Left ventricle myocardium inferior (tissue), 1 donor: Measurements from ENCODE around the gene MAP3K5. TPM values are rescaled to one million over a fixed set of nuclear protein-coding genes. Genes with fewer than 3 reads are reported as not detected.

Source experiments
- DNase-seq: peaks from one replicate; pipeline ENCODE4 v3.0.0-alpha.2; 2020
- H3K27ac ChIP-seq: fragments of 200-600 bp; replicated peaks from 2 replicates; pipeline ENCODE4 v1.8.0; 2021
- H3K27me3 ChIP-seq: fragments of 200-600 bp; 2 replicates; pipeline ENCODE4 v1.8.0; 2021; ENCODE audit warnings: low read depth
- H3K36me3 ChIP-seq: fragments of 200-600 bp; 2 replicates; pipeline ENCODE4 v1.8.0; 2021
- H3K4me1 ChIP-seq: fragments of 200-600 bp; 2 replicates; pipeline ENCODE4 v1.8.0; 2021
- H3K4me3 ChIP-seq: fragments of 200-600 bp; 2 replicates; pipeline ENCODE4 v1.8.0; 2021; ENCODE audit warnings: mild to moderate bottlenecking, moderate library complexity
- H3K9me3 ChIP-seq: fragments of 200-600 bp; replicated peaks from 2 replicates; pipeline ENCODE4 v1.8.0; 2021
- CTCF ChIP-seq: fragments of 200-600 bp; IDR thresholded peaks from 2 replicates; pipeline ENCODE4 v1.8.0; 2021; ENCODE audit warnings: antibody characterized with exemption, mild to moderate bottlenecking, borderline replicate concordance
- intact Hi-C: fragments of 100-400 bp; cut with micrococcal nuclease; formaldehyde crosslinking; loops from one replicate; pipeline ENCODE4 v1.11.0; 2022
- total RNA-seq: library from RNA; stranded (reverse); fragmentation: NEBNext Ultra II Directional; extraction: Animal tissue kit (Norgen Biotek cat#: 25700); gene quantifications from one replicate; pipeline ENCODE4 v1.2.1, GENCODE V29; 2021
- donor health status: DM: no; HTN: yes; CAD: no; lungs with severe emphysema.

The MAP3K5 gene
- total RNA-seq, 1 donor from 2014 or later = 44.1 TPM

DNA sequence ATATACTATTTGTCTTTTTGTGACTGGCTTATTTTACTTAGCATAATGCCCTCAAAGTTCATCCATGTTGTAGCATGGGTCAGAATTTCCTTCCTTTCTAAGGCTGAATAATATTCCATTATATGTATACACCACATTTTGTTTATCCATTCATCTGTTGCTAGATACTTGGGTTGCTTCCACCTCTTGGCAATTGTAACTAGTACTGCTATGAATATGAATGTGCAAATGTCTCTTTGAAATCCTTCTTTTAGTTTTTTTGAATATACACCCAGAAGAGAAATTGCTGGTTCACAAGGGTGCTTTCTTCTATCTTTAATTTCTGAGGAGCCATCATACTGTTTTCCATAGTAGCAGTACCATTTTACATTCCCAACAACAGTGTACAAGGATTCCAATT lies 220.8 kb downstream of the MAP3K5 start:
- H3K36me3 ChIP-seq = peaks cover 34% of the 10 kb centered on the region
- no peak overlapping the region for H3K4me3 ChIP-seq
- H3K4me1 ChIP-seq = no peaks in the 10 kb centered on the region
- DNase-seq = no peak
- intact Hi-C loops = no loop called here
- no peak for TF ChIP-seq CTCF
- H3K27me3 ChIP-seq = no peaks in the 10 kb centered on the region
- H3K27ac ChIP-seq = no peak overlapping the region
- H3K9me3 ChIP-seq = peaks cover 12% of the 10 kb centered on the region

GRCh38 chr6:136571065-136571464 lies 221.2 kb downstream of the MAP3K5 start:
- TF ChIP-seq CTCF = no peak
- H3K27ac ChIP-seq = no peak overlapping the region
- no peak overlapping the region for H3K4me3 ChIP-seq
- no peaks in the 10 kb centered on the region for H3K4me1 ChIP-seq
- intact Hi-C loops = no loop called here
- H3K36me3 ChIP-seq = peaks cover 34% of the 10 kb centered on the region
- no peaks in the 10 kb centered on the region for H3K27me3 ChIP-seq
- peaks cover 12% of the 10 kb centered on the region for H3K9me3 ChIP-seq
- DNase-seq = no peak

DNA sequence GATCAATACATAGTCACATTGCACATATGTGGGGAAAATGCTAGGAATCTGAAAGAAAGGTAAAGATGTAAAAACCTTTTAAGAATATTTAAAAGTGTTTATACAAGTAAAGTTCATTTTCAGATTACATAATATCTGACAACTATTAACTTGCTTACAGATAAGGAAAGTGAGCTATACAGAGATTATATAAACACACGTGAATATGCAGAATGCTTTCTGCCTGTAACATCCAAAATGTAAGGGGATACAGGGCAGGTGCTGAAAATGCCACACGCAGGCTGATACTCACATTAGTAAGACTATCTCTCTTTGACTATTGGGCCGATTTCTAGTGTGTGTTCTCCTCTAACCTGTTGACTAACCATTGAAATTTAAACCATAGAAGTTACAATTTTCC lies 224.1 kb downstream of the MAP3K5 start:
- no peaks in the 10 kb centered on the region for H3K27me3 ChIP-seq
- H3K36me3 ChIP-seq = peaks cover 22% of the 10 kb centered on the region
- intact Hi-C loops = no loop called here
- H3K9me3 ChIP-seq = peaks cover 12% of the 10 kb centered on the region
- no peaks in the 10 kb centered on the region for H3K4me1 ChIP-seq
- DNase-seq = no peak
- no peak overlapping the region for H3K4me3 ChIP-seq
- TF ChIP-seq CTCF = no peak
- no peak overlapping the region for H3K27ac ChIP-seq

DNA sequence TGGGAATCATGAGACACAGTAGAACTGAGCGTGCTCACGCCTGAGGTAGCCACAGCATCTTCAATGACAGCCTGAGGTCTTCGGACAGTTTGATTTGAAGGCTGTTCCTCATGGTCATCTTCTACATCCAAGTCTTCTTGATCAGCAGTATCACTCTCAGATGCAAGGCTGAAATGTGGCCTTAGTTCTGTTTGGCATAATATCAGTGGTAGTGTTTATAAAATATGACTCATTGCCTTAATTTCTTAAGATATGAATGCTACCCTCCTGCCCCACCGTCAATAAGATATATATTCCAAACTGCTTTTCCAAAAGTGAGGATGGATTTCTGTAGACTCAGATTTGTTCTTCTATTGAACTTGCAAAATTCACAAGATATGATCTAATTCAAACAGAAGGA lies 224.6 kb downstream of the MAP3K5 start:
- peaks cover 18% of the 10 kb centered on the region for H3K36me3 ChIP-seq
- no peaks in the 10 kb centered on the region for H3K4me1 ChIP-seq
- H3K9me3 ChIP-seq = peaks cover 12% of the 10 kb centered on the region
- no peak for TF ChIP-seq CTCF
- no peak for DNase-seq
- intact Hi-C loops = no loop called here
- no peak overlapping the region for H3K27ac ChIP-seq
- no peaks in the 10 kb centered on the region for H3K27me3 ChIP-seq
- H3K4me3 ChIP-seq = no peak overlapping the region

- H3K36me3 ChIP-seq = peaks cover 18% of the 10 kb centered on the region
- H3K27me3 ChIP-seq = no peaks in the 10 kb centered on the region
- intact Hi-C loops = no loop called here
- no peak for TF ChIP-seq CTCF
- H3K27ac ChIP-seq = no peak overlapping the region
- peaks cover 12% of the 10 kb centered on the region for H3K9me3 ChIP-seq
- H3K4me1 ChIP-seq = no peaks in the 10 kb centered on the region
- no peak for DNase-seq
- H3K4me3 ChIP-seq = no peak overlapping the region
Measured at GRCh38 chr6:136566851-136567250, 225.4 kb downstream of the MAP3K5 start.

- DNase-seq = peak; percentile 22
- TF ChIP-seq CTCF = no peak
- H3K27ac ChIP-seq = no peak overlapping the region
- H3K4me1 ChIP-seq = no peaks in the 10 kb centered on the region
- no peaks in the 10 kb centered on the region for H3K27me3 ChIP-seq
- peaks cover 16% of the 10 kb centered on the region for H3K36me3 ChIP-seq
- intact Hi-C loops = no loop called here
- H3K4me3 ChIP-seq = no peak overlapping the region
- peaks cover 4% of the 10 kb centered on the region for H3K9me3 ChIP-seq
Measured at GRCh38 chr6:136566007-136566487, 226.2 kb downstream of the MAP3K5 start.
